ENCODE data around the gene COL1A1.

DNA sequence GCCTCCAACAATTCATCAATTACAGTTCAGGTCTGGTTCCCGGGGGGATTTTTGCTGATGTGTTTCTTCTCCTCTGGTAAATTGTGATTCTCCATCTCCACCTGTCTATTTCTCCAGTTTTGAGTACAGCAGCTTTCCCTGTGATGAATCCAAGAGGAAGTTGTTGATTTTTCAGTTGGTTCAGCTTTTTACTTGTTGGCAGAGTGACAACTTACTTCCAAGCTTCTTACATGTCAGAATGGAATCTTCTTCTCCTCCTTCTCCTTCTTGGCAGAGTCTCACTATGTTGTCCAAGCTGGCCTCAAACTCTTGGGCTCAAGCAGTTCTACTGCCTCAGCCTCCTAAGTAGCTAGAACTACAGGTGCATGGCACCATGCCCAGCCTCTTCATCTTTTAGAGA lies 39.4 kb upstream of the COL1A1 start:
- TF ChIP-seq, protein P1, sequence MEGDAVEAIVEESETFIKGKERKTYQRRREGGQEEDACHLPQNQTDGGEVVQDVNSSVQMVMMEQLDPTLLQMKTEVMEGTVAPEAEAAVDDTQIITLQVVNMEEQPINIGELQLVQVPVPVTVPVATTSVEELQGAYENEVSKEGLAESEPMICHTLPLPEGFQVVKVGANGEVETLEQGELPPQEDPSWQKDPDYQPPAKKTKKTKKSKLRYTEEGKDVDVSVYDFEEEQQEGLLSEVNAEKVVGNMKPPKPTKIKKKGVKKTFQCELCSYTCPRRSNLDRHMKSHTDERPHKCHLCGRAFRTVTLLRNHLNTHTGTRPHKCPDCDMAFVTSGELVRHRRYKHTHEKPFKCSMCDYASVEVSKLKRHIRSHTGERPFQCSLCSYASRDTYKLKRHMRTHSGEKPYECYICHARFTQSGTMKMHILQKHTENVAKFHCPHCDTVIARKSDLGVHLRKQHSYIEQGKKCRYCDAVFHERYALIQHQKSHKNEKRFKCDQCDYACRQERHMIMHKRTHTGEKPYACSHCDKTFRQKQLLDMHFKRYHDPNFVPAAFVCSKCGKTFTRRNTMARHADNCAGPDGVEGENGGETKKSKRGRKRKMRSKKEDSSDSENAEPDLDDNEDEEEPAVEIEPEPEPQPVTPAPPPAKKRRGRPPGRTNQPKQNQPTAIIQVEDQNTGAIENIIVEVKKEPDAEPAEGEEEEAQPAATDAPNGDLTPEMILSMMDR (IDR thresholded peaks at IDR 0.05), result no peak
- TF ChIP-seq POLR2A (IDR thresholded peaks at IDR 0.05), result no peak
